ENCODE results near the gene DPEP2NB.

- TF ChIP-seq CTCF (IDR thresholded peaks at IDR 0.05) (no peak), POLR2A (IDR thresholded peaks at IDR 0.05) (no peak)
These were observed 49.8 kb downstream of the DPEP2NB start for GRCh38 chr16:67965668-67966548.

Measured in esophagus squamous epithelium (tissue), 4 donors.